ENCODE data around the gene PCK1. TPM values are rescaled to one million over a fixed set of nuclear protein-coding genes. Genes with fewer than 3 reads are reported as not detected.

Gene PCK1
- total RNA-seq, 1 experiment from 2014 or later = not detected

DNA sequence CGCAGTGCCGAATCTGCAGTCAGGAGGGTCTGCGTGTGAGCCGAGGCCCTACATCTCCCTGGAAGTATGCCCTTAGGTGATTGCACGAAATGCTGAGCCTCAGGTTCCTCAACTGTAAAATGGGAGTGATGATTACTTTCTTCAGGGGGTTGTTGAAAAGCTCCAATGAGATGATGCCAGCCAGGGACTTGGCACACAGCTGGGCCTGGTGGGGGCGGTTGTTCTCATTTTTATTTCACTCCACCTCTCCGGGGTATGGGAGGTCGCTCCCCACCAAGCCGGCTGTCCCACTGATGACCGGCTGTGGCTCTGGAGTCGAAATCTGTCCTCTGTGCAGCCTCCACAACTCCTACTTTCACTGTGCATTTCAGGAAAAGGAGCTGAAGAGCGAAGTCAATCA lies 8.1 kb downstream of the PCK1 start:
- Histone ChIP-seq H2BK5ac (ENCODE audit: insufficient read length, low read length) (no peak overlapping the region), H4K5ac (ENCODE audit: insufficient read length, low read depth, low read length) (no peak overlapping the region), H3K56ac (ENCODE audit: insufficient read length, low read depth, low read length) (no peak overlapping the region), H4K91ac (ENCODE audit: insufficient read length, low read depth, low read length) (no peak overlapping the region), H2AFZ (ENCODE audit: low read length) (no peak overlapping the region), H3K23me2 (ENCODE audit: insufficient read length, low read depth, low read length, poor library complexity, severe bottlenecking) (no peaks in the 10 kb centered on the region), H3T11ph (ENCODE audit: low read length) (no peak overlapping the region), H3K18ac (ENCODE audit: insufficient read length, low read depth, low read length) (no peak overlapping the region), H3K27me3 (ENCODE audit: insufficient read depth, low read length) (no peaks in the 10 kb centered on the region), H2BK120ac (ENCODE audit: low read depth, low read length, poor library complexity, severe bottlenecking) (no peak overlapping the region), H3K79me1 (ENCODE audit: insufficient read depth, low read depth, low read length, poor library complexity, severe bottlenecking) (no peaks in the 10 kb centered on the region), H3K27ac (ENCODE audit: insufficient read length, low read depth, low read length) (no peak overlapping the region), H2AK5ac (ENCODE audit: insufficient read length, low read length) (no peak overlapping the region), H3K14ac (ENCODE audit: insufficient read depth, low read length) (no peak overlapping the region), H3K4me1 (ENCODE audit: insufficient read depth, low read length) (no peaks in the 10 kb centered on the region; the same call in 1 of the 2 replicates), H3K4me2 (ENCODE audit: insufficient read depth, insufficient read length, low read length) (no peak overlapping the region), H4K8ac (replicated peaks; ENCODE audit: insufficient read length, low read depth, low read length) (no peak overlapping the region), H2BK20ac (ENCODE audit: low read depth, low read length, poor library complexity, severe bottlenecking) (no peak overlapping the region), H3K9ac (ENCODE audit: extremely low read depth, insufficient read length, low read length) (no peak overlapping the region), H3K79me2 (ENCODE audit: insufficient read depth, low read length) (no peaks in the 10 kb centered on the region), H2BK15ac (ENCODE audit: low read depth, low read length) (no peak overlapping the region), H4K20me1 (ENCODE audit: control insufficient read depth, insufficient read depth, insufficient read length) (no peaks in the 10 kb centered on the region), H3K4ac (ENCODE audit: low read depth, low read length) (no peak overlapping the region), H3K23ac (ENCODE audit: insufficient read length, low read depth, low read length) (no peak overlapping the region), H3K9me3 (ENCODE audit: control insufficient read depth, low read depth, low read length) (no peaks in the 10 kb centered on the region), H2BK12ac (ENCODE audit: insufficient read length, low read depth, low read length) (no peak overlapping the region)
- no peaks in the 10 kb centered on the region for H3K9me3 Mint-ChIP-seq
- no peak for TF ChIP-seq CTCF (conservative IDR thresholded peaks at IDR 0.05)
- no CpG with 5 or more reads among the region's 12 CpGs for WGBS (ENCODE audit: extremely low coverage, insufficient read length, low lambda C conversion rate)
- H3K27me3 Mint-ChIP-seq (ENCODE audit: low read depth) = peaks cover 21% of the 10 kb centered on the region
- DNase-seq = no peak
- H3K4me1 Mint-ChIP-seq = peaks cover 11 to 13% of the 10 kb centered on the region in 2 experiments
- no peak overlapping the region for H3K27ac Mint-ChIP-seq
- H3K36me3 Mint-ChIP-seq (ENCODE audit: insufficient read depth in 1 of 3, low read depth in 3 of 3) = no peaks in the 10 kb centered on the region; a peak in 1 of 7 replicates
- H3K4me3 Mint-ChIP-seq = no peak overlapping the region

Measured in H9 (cell line).